HG03064 (cell line): ENCODE measurements around the gene HPGD.
A peak's percentile ranks its signal among the peaks of the same experiment; 100 is the strongest.
"Not testable (repeated sequence)": the region's sequence is repeated elsewhere in the genome, so short reads cannot be mapped to it uniquely, and the experiment has no call there.

Experiments used
- ATAC-seq: cut with Tn5 transposase; IDR thresholded peaks from one replicate; pipeline ENCODE4 v1.9.1; 2021; ENCODE audit warnings: low read depth; ENCODE audit not compliant: unreplicated experiment

The HPGD gene

GRCh38 chr4:174528226-174528625, 5.9 kb upstream of the HPGD start:
- ATAC-seq: no peak

- no peak for ATAC-seq
These were observed 4.4 kb upstream of the HPGD start for GRCh38 chr4:174526731-174527130.

- ATAC-seq: no peak
These were observed 2.0 kb upstream of the HPGD start for GRCh38 chr4:174524242-174524641.

- ATAC-seq: no peak
These were observed 871 bp upstream of the HPGD start for GRCh38 chr4:174523025-174523693.

- peak; percentile 15 for ATAC-seq
These were observed 497 bp downstream of the HPGD start for GRCh38 chr4:174521800-174522182.

GRCh38 chr4:174520660-174521059, 1.6 kb downstream of the HPGD start:
- no peak for ATAC-seq

GRCh38 chr4:174517502-174518445, 4.5 kb downstream of the HPGD start:
- ATAC-seq: no peak

GRCh38 chr4:174516794-174517193, 5.5 kb downstream of the HPGD start:
- no peak for ATAC-seq

- no peak for ATAC-seq
These were observed 5.9 kb downstream of the HPGD start for GRCh38 chr4:174516345-174516744.

GRCh38 chr4:174512745-174513144, 9.5 kb downstream of the HPGD start:
- ATAC-seq: no peak

- ATAC-seq: no peak
These were observed 16.4 kb downstream of the HPGD start for GRCh38 chr4:174505892-174506291.

GRCh38 chr4:174505007-174505406, 17.3 kb downstream of the HPGD start:
- ATAC-seq: no peak

GRCh38 chr4:174503079-174503715, 19.1 kb downstream of the HPGD start:
- no peak for ATAC-seq

GRCh38 chr4:174496631-174497432, 25.5 kb downstream of the HPGD start:
- no peak for ATAC-seq

- ATAC-seq: no peak
These were observed 26.7 kb downstream of the HPGD start for GRCh38 chr4:174495626-174496025.

- ATAC-seq: no peak
These were observed 27.6 kb downstream of the HPGD start for GRCh38 chr4:174494726-174495125.

GRCh38 chr4:174494146-174494545, 28.1 kb downstream of the HPGD start:
- no peak for ATAC-seq

- no peak for ATAC-seq
These were observed 31.8 kb downstream of the HPGD start for GRCh38 chr4:174490451-174490961.

GRCh38 chr4:174488368-174488767, 33.9 kb downstream of the HPGD start:
- ATAC-seq: not testable (repeated sequence)

GRCh38 chr4:174485025-174485424, 37.3 kb downstream of the HPGD start:
- ATAC-seq: no peak
